BLaER1 treated with 17β-estradiol and CSF1 and Interleukin-3, amounts not matched to agents 10 nM and 100 nM (cell line): ENCODE measurements around the gene KCND1.
A peak's percentile ranks its signal among the peaks of the same experiment; 100 is the strongest.

Source experiments
- H3K27ac ChIP-seq, 11 experiments: shearing (Covaris generic); formaldehyde crosslinking; 2 replicates each; pipeline ENCODE4 v1.8.1; 2022
- H3K27me3 ChIP-seq, 11 experiments: shearing (Covaris generic); formaldehyde crosslinking; 2 replicates each; pipeline ENCODE4 v1.8.1; 2022
- H3K36me3 ChIP-seq, 11 experiments: shearing (Covaris generic); formaldehyde crosslinking; 2 replicates each; pipeline ENCODE4 v1.8.1; 2022
- H3K4me1 ChIP-seq, 10 experiments: shearing (Covaris generic); formaldehyde crosslinking; 2 replicates each; pipeline ENCODE4 v1.8.1; 2022
- H3K4me2 ChIP-seq, 11 experiments: shearing (Covaris generic); formaldehyde crosslinking; 2 replicates each; pipeline ENCODE4 v1.8.1; 2022
- H3K4me3 ChIP-seq, 10 experiments: shearing (Covaris generic); formaldehyde crosslinking; 2 replicates each; pipeline ENCODE4 v1.8.1; 2022
- H3K9ac ChIP-seq, 11 experiments: shearing (Covaris generic); formaldehyde crosslinking; 2 replicates each; pipeline ENCODE4 v1.8.1; 2022
- H3K9me3 ChIP-seq, 11 experiments: shearing (Covaris generic); formaldehyde crosslinking; replicated peaks in 1 of 11; 2 replicates each; pipeline ENCODE4 v1.8.1; 2022
- H4K20me1 ChIP-seq, 11 experiments: shearing (Covaris generic); formaldehyde crosslinking; 2 replicates each; pipeline ENCODE4 v1.8.1; 2022
- Cebpa-rat ChIP-seq, 11 experiments: shearing (Covaris generic); IDR thresholded peaks; 2 replicates each; pipeline ENCODE4 v1.8.1; 2022

The KCND1 gene

GRCh38 chrX:48971249-48972219 is at the start of gene KCND1:
Gene KCND1, minus strand, starts transcription at chrX:48971844. Its CDS starts 1,573 bp downstream, at chrX:48970271.
- peak within 1 kb of the TSS; percentile 28 to 81 (median 68) for H3K4me2 ChIP-seq
- H3K27me3 ChIP-seq = peaks cover 38 to 100% (median 76%) of the 10 kb centered on the region in 11 experiments
- H3K9ac ChIP-seq = peak within 1 kb of the TSS in 2 of 11 experiments; percentile 44 to 46; a peak in 3 of 22 replicates
- peaks cover 0 to 31% (median 7%) of the 10 kb centered on the region in 11 experiments; a peak in 10 of 22 replicates for H4K20me1 ChIP-seq
- peaks cover 11 to 28% (median 25%) of the 10 kb centered on the region in 11 experiments; a peak in 18 of 22 replicates for H3K36me3 ChIP-seq
- no peak within 1 kb of the TSS; a peak in 1 of 22 replicates for H3K27ac ChIP-seq
- peaks cover 12 to 24% (median 16%) of the 10 kb centered on the region in 10 experiments; a peak in 19 of 20 replicates for H3K4me1 ChIP-seq
- TF ChIP-seq Cebpa-rat (IDR thresholded peaks at IDR 0.05) = no peak
- peak within 1 kb of the TSS in 2 of 10 experiments; percentile 24 to 35; a peak in 3 of 20 replicates for H3K4me3 ChIP-seq
- H3K9me3 ChIP-seq = no peaks in the 10 kb centered on the region

GRCh38 chrX:49019599-49020249 is 48.1 kb upstream of the KCND1 start:
- Histone ChIP-seq H3K27me3 (peaks cover 0 to 42% (median 32%) of the 10 kb centered on the region in 11 experiments; a peak in 14 of 22 replicates), H3K4me3 (no peak overlapping the region), H4K20me1 (no peaks in the 10 kb centered on the region), H3K4me1 (no peaks in the 10 kb centered on the region; a peak in 1 of 20 replicates), H3K9me3 (peaks cover 0 to 4% (median 0%) of the 10 kb centered on the region in 11 experiments; a peak in 6 of 22 replicates), H3K36me3 (peaks cover 0 to 10% (median 3%) of the 10 kb centered on the region in 11 experiments; a peak in 6 of 22 replicates), H3K4me2 (no peak overlapping the region; a peak in 1 of 22 replicates), H3K27ac (no peak overlapping the region), H3K9ac (no peak overlapping the region)
- no peak for TF ChIP-seq Cebpa-rat (IDR thresholded peaks at IDR 0.05)

GRCh38 chrX:49019050-49019449 is 47.4 kb upstream of the KCND1 start:
- H3K27me3 ChIP-seq = peaks cover 0 to 36% (median 25%) of the 10 kb centered on the region in 11 experiments; a peak in 14 of 22 replicates
- no peaks in the 10 kb centered on the region; a peak in 1 of 22 replicates for H3K9me3 ChIP-seq
- no peak overlapping the region for H3K27ac ChIP-seq
- no peaks in the 10 kb centered on the region; a peak in 1 of 20 replicates for H3K4me1 ChIP-seq
- H4K20me1 ChIP-seq = no peaks in the 10 kb centered on the region
- no peak for TF ChIP-seq Cebpa-rat (IDR thresholded peaks at IDR 0.05)
- 0 out of 22 replicates have a peak, but pooled peaks cover 0 to 3% (median 0%) of the 10 kb centered on the region in 11 experiments for H3K36me3 ChIP-seq
- no peak overlapping the region for H3K9ac ChIP-seq
- no peak overlapping the region for H3K4me3 ChIP-seq
- H3K4me2 ChIP-seq = no peak overlapping the region

GRCh38 chrX:49003696-49004095 is 32.1 kb upstream of the KCND1 start:
- Histone ChIP-seq H3K9me3 (peaks cover 0 to 22% (median 7%) of the 10 kb centered on the region in 11 experiments; a peak in 10 of 22 replicates), H3K4me2 (no peak overlapping the region), H3K9ac (no peak overlapping the region), H3K27ac (no peak overlapping the region), H3K27me3 (peaks cover 8 to 22% (median 13%) of the 10 kb centered on the region in 11 experiments; a peak in 18 of 22 replicates), H4K20me1 (peaks cover 0 to 12% (median 7%) of the 10 kb centered on the region in 11 experiments; a peak in 8 of 22 replicates), H3K4me3 (no peak overlapping the region), H3K4me1 (peaks cover 0 to 20% (median 9%) of the 10 kb centered on the region in 10 experiments; a peak in 14 of 20 replicates), H3K36me3 (peaks cover 0 to 13% (median 9%) of the 10 kb centered on the region in 11 experiments; a peak in 13 of 22 replicates)
- TF ChIP-seq Cebpa-rat (IDR thresholded peaks at IDR 0.05) = no peak

GRCh38 chrX:49002091-49002935 is 30.7 kb upstream of the KCND1 start, which contains the start of gene GRIPAP1:
Gene GRIPAP1, minus strand, starts transcription at chrX:49002264. Its CDS starts 35 bp downstream, at chrX:49002229.
- Histone ChIP-seq H3K27ac (peak within 1 kb of the TSS; percentile 90 to 99 (median 96)), H3K36me3 (peaks cover under 1 to 27% (median 22%) of the 10 kb centered on the region in 11 experiments; a peak in 15 of 22 replicates), H3K4me2 (peak within 1 kb of the TSS; percentile 62 to 78 (median 73)), H3K4me1 (peaks cover 0 to 27% (median 9%) of the 10 kb centered on the region in 10 experiments; a peak in 14 of 20 replicates), H3K27me3 (peaks cover 15 to 36% (median 24%) of the 10 kb centered on the region in 11 experiments; a peak in 18 of 22 replicates), H3K9me3 (peaks cover 0 to 23% (median 7%) of the 10 kb centered on the region in 11 experiments; a peak in 10 of 22 replicates), H4K20me1 (peaks cover 0 to 26% (median 14%) of the 10 kb centered on the region in 11 experiments; a peak in 17 of 22 replicates), H3K9ac (peak within 1 kb of the TSS; percentile 88 to 97 (median 92)), H3K4me3 (peak within 1 kb of the TSS; percentile 58 to 84 (median 74))
- peak in 3 of 11 experiments; percentile 17 to 41 (median 31); a peak in 3 of 22 replicates for TF ChIP-seq Cebpa-rat (IDR thresholded peaks at IDR 0.05)

GRCh38 chrX:49001521-49002090 is 30.0 kb upstream of the KCND1 start:
- Histone ChIP-seq H4K20me1 (peaks cover 5 to 33% (median 20%) of the 10 kb centered on the region in 11 experiments; a peak in 18 of 22 replicates), H3K4me2 (peak overlapping the region; percentile 62 to 78 (median 73)), H3K4me1 (peaks cover 0 to 27% (median 9%) of the 10 kb centered on the region in 10 experiments; a peak in 14 of 20 replicates), H3K27me3 (peaks cover 15 to 42% (median 30%) of the 10 kb centered on the region in 11 experiments; a peak in 18 of 22 replicates), H3K9me3 (peaks cover 0 to 28% (median 7%) of the 10 kb centered on the region in 11 experiments; a peak in 10 of 22 replicates), H3K4me3 (peak overlapping the region; percentile 58 to 84 (median 74)), H3K9ac (peak overlapping the region; percentile 88 to 97 (median 92)), H3K27ac (peak overlapping the region; percentile 90 to 99 (median 96)), H3K36me3 (peaks cover 8 to 34% (median 26%) of the 10 kb centered on the region in 11 experiments; a peak in 18 of 22 replicates)
- TF ChIP-seq Cebpa-rat (IDR thresholded peaks at IDR 0.05) = no peak

GRCh38 chrX:49000636-49001035 is 29.0 kb upstream of the KCND1 start:
- H3K4me3 ChIP-seq = peak overlapping the region in 7 of 10 experiments; percentile 58 to 84 (median 73); a peak in 11 of 20 replicates
- H3K4me2 ChIP-seq = peak overlapping the region; percentile 62 to 78 (median 73)

More at GRCh38 chrX:49000636-49001035, 29.0 kb upstream of the KCND1 start:
- H3K27ac ChIP-seq = peak overlapping the region in 7 of 11 experiments; percentile 94 to 99 (median 96); a peak in 11 of 22 replicates
- no peak overlapping the region for H3K9ac ChIP-seq
- H4K20me1 ChIP-seq = peaks cover 5 to 39% (median 23%) of the 10 kb centered on the region in 11 experiments; a peak in 18 of 22 replicates
- H3K4me1 ChIP-seq = peaks cover 0 to 27% (median 9%) of the 10 kb centered on the region in 10 experiments; a peak in 14 of 20 replicates
- no peak for TF ChIP-seq Cebpa-rat (IDR thresholded peaks at IDR 0.05)
- peaks cover 15 to 44% (median 33%) of the 10 kb centered on the region in 11 experiments; a peak in 19 of 22 replicates for H3K27me3 ChIP-seq
- peaks cover 0 to 28% (median 7%) of the 10 kb centered on the region in 11 experiments; a peak in 10 of 22 replicates for H3K9me3 ChIP-seq
- peaks cover 14 to 43% (median 33%) of the 10 kb centered on the region in 11 experiments; a peak in 20 of 22 replicates for H3K36me3 ChIP-seq
